HFF-Myc (cell line): ENCODE results near the gene CALB2.

ENCODE experiments used
- DNase-seq: peaks from one replicate; pipeline ENCODE4 v3.0.0-alpha.2; 2011; ENCODE audit warnings: low read depth; ENCODE audit errors: extremely low read depth
- H3K4me3 ChIP-seq: replicated peaks from 2 replicates; pipeline ENCODE4 v1.5.1; 2011; ENCODE audit warnings: low read depth, mild to moderate bottlenecking, control low read depth, low read length
- CTCF ChIP-seq: IDR thresholded peaks from 2 replicates; pipeline ENCODE4 v1.5.1; 2012; ENCODE audit warnings: mild to moderate bottlenecking, low read depth, low read length, control low read depth; ENCODE audit errors: missing control alignments

The CALB2 gene

GRCh38 chr16:71383054-71383773, 24.7 kb downstream of the CALB2 start:
- no peak for TF ChIP-seq CTCF
- DNase-seq: no peak
- no peak overlapping the region for H3K4me3 ChIP-seq

GRCh38 chr16:71384073-71384724, 25.7 kb downstream of the CALB2 start:
- DNase-seq: no peak
- H3K4me3 ChIP-seq: no peak overlapping the region
- TF ChIP-seq CTCF: no peak

- DNase-seq: no peak
- no peak for TF ChIP-seq CTCF
- H3K4me3 ChIP-seq: no peak overlapping the region
Observed at GRCh38 chr16:71387045-71387871, 28.7 kb downstream of the CALB2 start.

- DNase-seq: no peak
- no peak for TF ChIP-seq CTCF
- H3K4me3 ChIP-seq: no peak overlapping the region
Observed at GRCh38 chr16:71389330-71389729, 30.8 kb downstream of the CALB2 start.

- no peak for DNase-seq
- no peak overlapping the region for H3K4me3 ChIP-seq
- TF ChIP-seq CTCF: no peak
Observed at GRCh38 chr16:71396594-71396993, 38.1 kb downstream of the CALB2 start.

GRCh38 chr16:71399801-71400563, 41.5 kb downstream of the CALB2 start:
- DNase-seq: no peak
- no peak for TF ChIP-seq CTCF
- no peak overlapping the region for H3K4me3 ChIP-seq
